Cerebellar nuclear complex (tissue), 1 donor: ENCODE data around the gene FNDC3B.
"Not testable (repeated sequence)": the region's sequence is repeated elsewhere in the genome, so short reads cannot be mapped to it uniquely, and the experiment has no call there.

Experiments
- DNase-seq, 2 experiments: peaks; one replicate each; lab custom pipeline; 2025; lab: John Stamatoyannopoulos, UW

The FNDC3B gene

GRCh38 chr3:172238188-172238587, 198.8 kb downstream of the FNDC3B start:
- no peak for DNase-seq

GRCh38 chr3:172239218-172239790, 199.9 kb downstream of the FNDC3B start:
- DNase-seq: no peak

GRCh38 chr3:172241405-172241804, 202.0 kb downstream of the FNDC3B start:
- DNase-seq: no peak

GRCh38 chr3:172242471-172242870, 203.1 kb downstream of the FNDC3B start:
- DNase-seq: not testable (repeated sequence)

- DNase-seq: not testable (repeated sequence)
These were observed 204.0 kb downstream of the FNDC3B start for GRCh38 chr3:172243376-172243775.

GRCh38 chr3:172244011-172244410, 204.6 kb downstream of the FNDC3B start:
- DNase-seq: no peak

- DNase-seq: no peak
These were observed 205.9 kb downstream of the FNDC3B start for GRCh38 chr3:172245241-172245640.

- DNase-seq: no peak
These were observed 206.9 kb downstream of the FNDC3B start for GRCh38 chr3:172246107-172246844.

GRCh38 chr3:172247525-172248274, 208.3 kb downstream of the FNDC3B start:
- DNase-seq: no peak

GRCh38 chr3:172249039-172249438, 209.7 kb downstream of the FNDC3B start:
- no peak for DNase-seq

- DNase-seq: no peak
These were observed 211.8 kb downstream of the FNDC3B start for GRCh38 chr3:172251211-172251610.

GRCh38 chr3:172253200-172253599, 213.8 kb downstream of the FNDC3B start:
- DNase-seq: no peak

- DNase-seq: no peak
These were observed 215.2 kb downstream of the FNDC3B start for GRCh38 chr3:172254542-172254941.

GRCh38 chr3:172255321-172255720, 215.9 kb downstream of the FNDC3B start:
- not testable (repeated sequence) for DNase-seq

GRCh38 chr3:172256101-172256734, 216.8 kb downstream of the FNDC3B start:
- no peak for DNase-seq

- no peak for DNase-seq
These were observed 218.4 kb downstream of the FNDC3B start for GRCh38 chr3:172257648-172258400.

- DNase-seq: no peak
These were observed 219.2 kb downstream of the FNDC3B start for GRCh38 chr3:172258624-172259023.

GRCh38 chr3:172259111-172259541, 219.7 kb downstream of the FNDC3B start:
- no peak for DNase-seq

GRCh38 chr3:172259726-172260248, 220.4 kb downstream of the FNDC3B start:
- DNase-seq: no peak

- DNase-seq: no peak
These were observed 221.0 kb downstream of the FNDC3B start for GRCh38 chr3:172260381-172260780.

GRCh38 chr3:172261054-172261453, 221.7 kb downstream of the FNDC3B start:
- DNase-seq: no peak
